Activated effector memory CD4-positive, alpha-beta T cell treated with Interleukin-2 at 50 U/mL for 16 hours (primary cell): ENCODE results near the gene RCAN2.
"Not testable (repeated sequence)": the region's sequence is repeated elsewhere in the genome, so short reads cannot be mapped to it uniquely, and the experiment has no call there.

Experiments
- DNase-seq: peaks from one replicate; pipeline ENCODE4 v3.0.0-alpha.2; 2020

RCAN2 gene

GRCh38 chr6:46438245-46438644, 53.0 kb downstream of the RCAN2 start:
- DNase-seq, result no peak

- no peak for DNase-seq
Observed at GRCh38 chr6:46437671-46438221, 53.5 kb downstream of the RCAN2 start.

GRCh38 chr6:46422619-46423018, 68.6 kb downstream of the RCAN2 start:
- no peak for DNase-seq

- no peak for DNase-seq
Observed at GRCh38 chr6:46421939-46422338, 69.3 kb downstream of the RCAN2 start.

- DNase-seq, result no peak
Observed at GRCh38 chr6:46420921-46421638, 70.2 kb downstream of the RCAN2 start.

- DNase-seq, result no peak
Observed at GRCh38 chr6:46419576-46420002, 71.7 kb downstream of the RCAN2 start.

- no peak for DNase-seq
Observed at GRCh38 chr6:46414398-46414797, 76.9 kb downstream of the RCAN2 start.

- DNase-seq, result no peak
Observed at GRCh38 chr6:46412662-46413061, 78.6 kb downstream of the RCAN2 start.

- no peak for DNase-seq
Observed at GRCh38 chr6:46411456-46412197, 79.6 kb downstream of the RCAN2 start.

- DNase-seq, result no peak
Observed at GRCh38 chr6:46410334-46410953, 80.8 kb downstream of the RCAN2 start.

GRCh38 chr6:46407776-46408530, 83.3 kb downstream of the RCAN2 start:
- DNase-seq, result no peak

- DNase-seq, result no peak
Observed at GRCh38 chr6:46407246-46407645, 84.0 kb downstream of the RCAN2 start.

GRCh38 chr6:46405620-46406180, 85.5 kb downstream of the RCAN2 start:
- not testable (repeated sequence) for DNase-seq

GRCh38 chr6:46400898-46401297, 90.4 kb downstream of the RCAN2 start:
- DNase-seq, result no peak

- DNase-seq, result no peak
Observed at GRCh38 chr6:46395530-46395929, 95.7 kb downstream of the RCAN2 start.

- DNase-seq, result no peak
Observed at GRCh38 chr6:46393940-46394337, 97.3 kb downstream of the RCAN2 start.

- no peak for DNase-seq
Observed at GRCh38 chr6:46393161-46393939, 97.9 kb downstream of the RCAN2 start.

GRCh38 chr6:46392294-46392693, 99.0 kb downstream of the RCAN2 start:
- DNase-seq, result no peak

GRCh38 chr6:46390153-46390876, 100.9 kb downstream of the RCAN2 start:
- DNase-seq, result no peak

GRCh38 chr6:46387728-46388127, 103.5 kb downstream of the RCAN2 start:
- DNase-seq, result not testable (repeated sequence)

GRCh38 chr6:46381579-46381978, 109.7 kb downstream of the RCAN2 start:
- no peak for DNase-seq
